ENCODE results near the gene FER. TPM values are rescaled to one million over a fixed set of nuclear protein-coding genes. Genes with fewer than 3 reads are reported as not detected.

FER gene
- total and polyA plus RNA-seq, 9 of the 15 experiments (the other 6 are each of a cell fraction or from before 2014, with no cell fraction given) = 6.7 to 18.2 (median 8.9) TPM

GRCh38 chr5:109034306-109034705 lies 286.6 kb downstream of the FER start (continued):
- no peak for TF ChIP-seq HBP1 (CRISPR knock-in tag; IDR thresholded peaks at IDR 0.05)

GRCh38 chr5:109035436-109035835 lies 287.7 kb downstream of the FER start:
- Histone ChIP-seq H3K27me3 (ENCODE audit: control insufficient read depth in 2 of 2, insufficient read depth in 2 of 2, low read length in 2 of 2) (no peaks in the 10 kb centered on the region), H3K9me3 (replicated peaks; ENCODE audit: control insufficient read depth, insufficient read depth, low read depth, low read length) (peaks cover under 1% of the 10 kb centered on the region; the same call in 1 of the 2 replicates), H4K20me1 (replicated peaks; ENCODE audit: control insufficient read depth, insufficient read depth, low read length) (no peaks in the 10 kb centered on the region), H3K27ac (ENCODE audit: extremely low read depth, low read depth, low read length) (no peak overlapping the region), H3K9ac (ENCODE audit: insufficient read depth in 1 of 2, low read depth in 2 of 2, low read length in 2 of 2) (no peak overlapping the region), H2AFZ (ENCODE audit: low read depth, low read length) (no peak overlapping the region), H3K4me3 (no peak overlapping the region), H3K36me3 (ENCODE audit: control insufficient read depth, insufficient read depth, low read length) (no peaks in the 10 kb centered on the region), H3K4me1 (replicated peaks in 1 of 2; ENCODE audit: control insufficient read depth in 2 of 2, insufficient read depth in 2 of 2, low read length in 2 of 2) (peaks cover 0 to 9% of the 10 kb centered on the region in 2 experiments; a peak in 3 of 5 replicates), H3K79me2 (ENCODE audit: control insufficient read depth, insufficient read depth, low read length) (no peaks in the 10 kb centered on the region), H3K4me2 (ENCODE audit: insufficient read depth, low read length) (no peak overlapping the region), H3K9me1 (ENCODE audit: control insufficient read depth, insufficient read depth, low read length) (no peaks in the 10 kb centered on the region)
- no peak for DNase-seq (ENCODE audit: extremely low read depth in 1 of 4, low spot score in 3 of 4)
- ChIA-PET POLR2A (no interaction called here), CTCF (ENCODE audit: low intra/inter-chr PET ratio) (no interaction called here)
- TF ChIP-seq NR3C1 (CRISPR knock-in tag; IDR thresholded peaks at IDR 0.05) (no peak), CC2D1A (IDR thresholded peaks at IDR 0.05) (no peak), TAF9B (IDR thresholded peaks at IDR 0.05; ENCODE audit: partially characterized antibody) (no peak), ZBED1 (IDR thresholded peaks at IDR 0.05) (no peak), GMEB1 (CRISPR knock-in tag; IDR thresholded peaks at IDR 0.05) (no peak), MAX (CRISPR knock-in tag; IDR thresholded peaks at IDR 0.05) (no peak), TAF15 (IDR thresholded peaks at IDR 0.05; ENCODE audit: low read depth, low read length) (no peak)
- 32% methylated on average over 4 of the region's 4 CpGs for WGBS (ENCODE audit: insufficient coverage, low coverage, missing lambda C conversion rate)
- in situ Hi-C loops (cut with MboI) (no loop called here), intact Hi-C loops (cut with micrococcal nuclease) (no loop called here)
- no peak for FAIRE-seq
- BruUV-seq (replicated peaks) = no TSS peak
- ATAC-seq = no peak
